Measurements from ENCODE around the gene PRUNE2.

The PRUNE2 gene

GRCh38 chr9:76570826-76571225 is 335.1 kb downstream of the PRUNE2 start:
- DNase-seq (ENCODE audit: low spot score) = no peak

DNA sequence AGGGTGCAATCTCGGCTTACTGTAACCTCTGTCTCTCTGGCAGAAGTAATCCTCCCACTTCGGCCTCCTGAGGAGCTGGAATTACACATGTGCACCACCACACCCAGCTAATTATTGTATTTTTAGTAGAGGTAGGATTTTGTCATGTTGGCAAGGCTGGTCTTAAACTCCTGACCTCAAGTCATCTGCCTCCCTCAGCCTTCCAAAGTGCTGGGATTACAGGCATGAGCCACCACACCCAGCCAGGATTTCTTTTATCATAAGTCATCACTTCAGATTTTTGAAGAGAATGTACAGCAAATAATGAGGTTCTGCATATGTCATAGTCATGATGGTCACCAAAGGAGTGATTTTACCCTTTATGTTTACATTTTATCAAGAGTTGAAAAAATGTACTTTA is 338.8 kb downstream of the PRUNE2 start:
- DNase-seq (ENCODE audit: low spot score) = no peak

DNA sequence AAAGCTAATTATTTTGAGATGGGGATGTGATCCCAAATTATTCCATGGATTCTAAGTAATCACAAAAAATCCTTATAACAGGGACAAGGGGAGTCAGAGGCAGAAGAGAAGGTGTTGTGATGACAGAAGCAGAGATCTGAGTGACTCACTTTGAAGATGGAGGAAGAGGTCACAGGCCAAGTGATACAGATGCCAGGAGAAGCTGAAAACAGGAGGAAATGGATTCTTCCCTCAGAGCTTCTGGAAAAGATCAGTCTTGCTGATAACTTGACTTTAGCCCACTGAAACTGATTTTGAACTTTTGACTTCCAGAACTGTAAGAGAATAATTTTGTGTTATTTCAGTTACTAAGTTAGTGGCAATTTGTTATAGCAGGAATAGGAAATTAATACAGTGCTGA is 341.6 kb downstream of the PRUNE2 start:
- no peak for DNase-seq (ENCODE audit: low spot score)

- no peak for DNase-seq (ENCODE audit: low spot score)
These were observed 343.4 kb downstream of the PRUNE2 start for GRCh38 chr9:76562511-76562911.

DNA sequence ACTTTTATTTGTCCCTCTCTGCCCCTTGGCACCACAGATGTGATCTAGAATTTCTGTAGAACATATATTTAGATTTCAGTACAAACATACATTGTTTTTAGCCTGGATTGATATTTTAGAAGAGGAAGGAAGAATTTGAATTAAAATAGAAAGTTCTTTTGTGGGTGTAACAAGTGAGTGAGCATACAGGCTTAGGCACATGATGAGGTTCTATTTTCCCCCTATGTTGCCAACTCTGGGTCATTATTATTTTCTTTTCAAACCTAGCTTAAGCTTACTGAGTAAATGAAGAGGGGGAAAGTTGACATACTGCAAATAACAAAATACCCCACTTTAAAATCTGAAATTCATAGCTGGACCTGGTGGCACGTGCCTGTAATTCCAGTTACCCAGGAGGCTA is 344.0 kb downstream of the PRUNE2 start:
- no peak for DNase-seq (ENCODE audit: low spot score)

All from cerebellar cortex (tissue), 1 donor.